HG03280 (cell line): ENCODE data around the gene TCEAL4.

Experiments used
- ATAC-seq: cut with Tn5 transposase; IDR thresholded peaks from one replicate; pipeline ENCODE4 v1.9.1; 2021; ENCODE audit warnings: mild to moderate bottlenecking, moderate library complexity; ENCODE audit not compliant: unreplicated experiment

The TCEAL4 gene

DNA sequence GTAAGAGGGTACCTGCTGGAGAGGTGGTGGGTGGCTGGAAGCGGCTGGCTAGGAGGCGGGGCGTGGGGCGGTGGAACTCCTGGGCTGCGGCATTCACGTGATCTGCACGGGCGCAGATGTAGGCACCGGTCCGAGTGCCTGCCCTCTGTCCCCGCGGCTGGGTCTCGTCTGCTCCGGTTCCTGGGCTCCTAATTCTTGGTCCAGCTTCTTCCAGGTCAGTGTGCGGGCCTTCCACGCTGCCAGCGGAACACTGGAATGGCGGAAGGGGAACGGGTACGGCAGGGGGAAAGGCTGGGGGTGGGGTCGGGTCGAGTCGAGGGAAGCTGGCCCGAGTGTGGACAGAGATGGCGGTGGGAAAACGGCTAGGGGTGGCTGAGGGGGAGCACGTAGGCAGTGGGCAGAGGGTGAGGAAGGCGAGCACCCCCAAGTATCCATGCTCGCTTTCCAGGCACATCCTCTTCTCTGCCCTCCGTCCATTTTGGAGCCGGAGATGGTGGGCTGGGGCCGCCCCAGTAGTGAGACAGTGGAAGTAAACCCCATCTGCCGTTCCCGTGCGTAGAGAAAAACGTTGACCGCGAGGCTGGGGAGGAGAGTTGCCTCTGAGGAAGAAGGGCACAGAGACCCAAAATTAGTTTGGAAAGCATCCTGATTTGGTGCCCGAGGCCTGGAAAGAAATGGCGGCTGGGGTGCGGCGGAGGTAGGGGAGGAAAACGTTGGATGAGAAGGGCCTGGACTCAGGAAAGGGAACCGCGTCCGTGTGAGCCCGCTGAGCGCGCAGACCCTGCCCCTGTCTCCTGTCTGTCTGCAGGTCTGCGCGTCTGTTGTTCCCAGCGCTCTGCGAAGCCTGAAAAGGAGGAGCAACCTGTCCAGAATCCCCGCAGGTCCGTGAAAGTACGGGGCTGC, at the start of gene TCEAL4:
Gene TCEAL4, plus strand, starts transcription at position 105 of the 903 bp plus-strand sequence. CDS start 1,161 bp downstream, outside the sequence.
- peak; percentile 85 for ATAC-seq

DNA sequence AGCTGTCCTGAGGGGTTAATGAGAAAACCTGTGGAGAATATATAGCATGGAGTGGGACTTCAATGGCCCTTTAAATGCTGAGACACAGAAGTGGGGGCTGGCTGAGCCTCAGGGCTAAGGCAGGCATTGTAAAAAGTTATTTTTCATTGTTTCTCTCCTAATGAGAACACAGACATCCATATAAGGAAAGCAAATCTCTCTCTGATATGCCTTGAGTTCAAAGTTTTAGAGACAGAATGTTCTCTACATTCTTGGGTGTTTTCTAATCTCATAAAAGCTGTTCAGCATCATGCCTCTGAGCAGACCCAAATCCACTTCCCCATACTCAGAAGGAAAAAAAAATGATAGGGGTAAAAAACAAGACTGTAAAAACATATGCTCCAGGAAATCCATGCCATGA, 49.2 kb upstream of the TCEAL4 start:
- no peak for ATAC-seq

- no peak for ATAC-seq
These were observed 48.6 kb upstream of the TCEAL4 start for GRCh38 chrX:103536732-103537131.

DNA sequence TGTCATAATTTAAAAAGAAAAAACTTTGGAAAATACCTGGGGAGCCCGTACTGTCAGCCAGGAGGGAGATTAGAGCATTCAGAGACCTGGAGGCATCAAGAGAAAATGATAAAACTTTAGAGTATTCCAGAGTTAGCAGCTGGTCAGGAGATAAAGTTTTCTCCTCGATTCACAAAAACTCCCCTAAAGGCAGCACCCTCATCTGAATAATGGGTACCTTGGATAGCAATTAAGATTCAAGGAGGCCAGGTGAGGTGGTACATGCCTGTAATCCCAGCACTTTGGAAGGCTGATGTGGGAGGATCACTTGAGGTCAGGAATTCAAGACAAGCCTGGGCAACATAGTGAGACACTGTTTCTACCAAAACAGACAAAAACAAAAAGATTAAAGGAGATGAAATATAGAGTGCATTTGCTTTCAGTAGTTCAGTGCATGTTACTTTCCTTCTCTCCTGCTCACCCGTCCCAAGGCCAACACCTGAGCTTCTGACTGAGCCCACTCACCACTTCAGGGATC, 47.4 kb upstream of the TCEAL4 start:
- no peak for ATAC-seq

GRCh38 chrX:103538728-103539127, 46.6 kb upstream of the TCEAL4 start:
- ATAC-seq: no peak

DNA sequence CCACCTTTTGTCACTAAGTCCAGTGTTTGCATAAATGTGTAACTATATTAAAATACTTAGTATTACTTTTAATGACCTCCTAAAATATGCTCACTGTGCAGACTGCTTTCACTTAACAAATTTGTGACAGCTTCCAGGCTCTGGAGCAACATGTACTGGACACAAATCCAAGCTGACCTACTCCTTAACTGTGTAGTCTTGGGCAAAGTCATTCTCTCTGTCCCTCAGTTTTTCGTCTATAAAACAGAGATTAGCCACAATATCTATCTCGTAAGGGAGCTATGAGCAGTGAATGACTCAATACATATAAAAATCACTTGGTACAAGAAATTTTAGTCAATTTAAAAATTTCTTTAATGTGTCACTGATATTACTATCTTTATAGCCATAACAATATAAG, 45.6 kb upstream of the TCEAL4 start:
- no peak for ATAC-seq

DNA sequence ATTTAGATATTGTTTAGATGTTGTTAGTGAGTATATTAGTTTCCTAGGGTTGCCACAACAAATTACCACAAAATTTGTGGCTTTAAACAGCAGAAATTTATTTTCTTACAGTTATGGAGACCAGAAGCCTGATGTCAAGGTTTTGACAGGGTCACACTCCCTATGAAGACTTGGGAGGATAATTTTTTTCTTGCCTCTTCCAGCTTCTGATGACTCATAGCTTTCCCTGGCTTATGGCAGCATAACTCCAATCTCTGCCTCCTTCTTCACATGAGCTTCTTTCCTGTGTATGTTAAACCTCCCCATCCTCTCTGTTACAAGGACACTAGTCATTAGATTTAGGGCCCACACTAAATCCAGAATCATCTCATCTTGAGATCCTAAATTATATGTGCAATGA, 45.2 kb upstream of the TCEAL4 start:
- no peak for ATAC-seq

DNA sequence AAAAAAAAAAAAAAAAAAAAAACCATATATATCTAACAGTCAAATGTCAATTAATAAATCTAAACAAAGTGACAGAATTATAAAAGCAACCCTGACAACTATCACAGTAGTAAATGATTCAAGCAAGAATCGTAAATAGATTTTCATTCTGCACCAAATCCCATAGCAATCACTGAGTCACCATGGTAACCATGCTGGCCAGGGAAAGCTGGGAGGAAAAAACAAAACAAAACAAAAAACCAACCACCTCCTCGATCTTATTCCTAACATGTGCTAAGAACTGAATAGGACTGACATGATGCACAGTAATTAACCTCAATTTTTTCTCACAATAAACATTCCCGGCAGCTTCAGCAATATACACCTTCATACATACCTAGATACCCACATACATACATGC, 35.4 kb upstream of the TCEAL4 start:
- no peak for ATAC-seq

GRCh38 chrX:103550415-103551051, 34.8 kb upstream of the TCEAL4 start:
- ATAC-seq: no peak

- no peak for ATAC-seq
These were observed 33.1 kb upstream of the TCEAL4 start for GRCh38 chrX:103552236-103552635.

GRCh38 chrX:103554687-103555424, 30.5 kb upstream of the TCEAL4 start:
- ATAC-seq: peak; percentile 99

GRCh38 chrX:103556963-103557612, 28.2 kb upstream of the TCEAL4 start:
- ATAC-seq: no peak

DNA sequence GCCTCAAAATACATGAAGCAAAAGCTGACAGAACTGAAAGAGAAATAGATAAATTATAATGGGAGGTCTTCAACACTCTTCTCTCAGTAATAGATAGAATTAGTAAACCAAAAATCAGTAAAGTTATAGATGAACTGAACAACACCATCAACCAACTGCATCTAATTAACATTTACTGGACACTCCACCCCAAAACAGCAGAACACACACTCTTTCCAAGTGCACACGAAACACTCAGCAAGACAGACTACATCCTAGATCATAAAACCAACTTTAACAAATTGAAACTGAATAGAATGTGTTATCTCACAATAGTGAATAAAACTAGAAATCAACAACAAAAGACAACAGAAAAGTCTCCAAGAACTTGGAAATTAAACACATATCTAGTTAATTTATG, 25.1 kb upstream of the TCEAL4 start:
- no peak for ATAC-seq

GRCh38 chrX:103562801-103563200, 22.5 kb upstream of the TCEAL4 start:
- ATAC-seq: no peak

- no peak for ATAC-seq
These were observed 20.1 kb upstream of the TCEAL4 start for GRCh38 chrX:103565197-103565596.

DNA sequence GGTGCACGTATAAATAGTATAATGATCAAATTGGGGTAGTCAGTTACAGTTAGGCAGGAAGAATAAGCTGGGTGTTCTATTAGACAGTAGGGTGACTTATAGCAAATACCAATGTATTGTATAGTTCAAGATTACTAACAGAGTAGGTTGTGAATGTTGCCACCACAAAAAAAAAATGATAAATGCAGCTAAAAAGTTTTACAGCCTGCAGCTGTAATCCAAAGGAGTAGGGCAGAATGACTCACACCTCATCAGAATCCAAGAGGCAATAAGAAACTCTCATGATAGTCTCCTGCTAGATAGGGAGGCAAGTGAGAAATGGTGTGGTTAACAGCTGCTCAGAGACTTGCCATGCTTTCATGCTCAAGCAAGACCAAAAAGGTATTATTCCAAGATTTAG, 19.6 kb upstream of the TCEAL4 start:
- no peak for ATAC-seq

- no peak for ATAC-seq
These were observed 14.2 kb upstream of the TCEAL4 start for GRCh38 chrX:103571121-103571520.

DNA sequence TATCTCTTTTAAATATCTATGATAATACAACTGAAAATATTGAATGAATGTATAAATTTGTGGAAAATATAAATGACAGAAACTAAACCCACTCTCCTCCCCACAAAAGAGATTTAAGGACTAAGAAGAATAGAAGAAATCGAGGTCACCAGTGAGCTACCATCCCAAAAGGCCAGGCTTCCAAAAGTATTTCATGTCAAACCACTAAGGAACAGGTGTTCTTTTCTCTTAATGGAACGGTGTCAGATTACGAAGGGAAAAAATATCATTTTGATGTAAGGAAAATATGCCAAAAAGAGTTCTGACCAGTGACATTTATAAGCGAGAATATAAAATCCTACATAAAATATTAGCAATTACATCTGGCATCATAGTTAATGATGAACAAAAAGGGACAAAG, 13.6 kb upstream of the TCEAL4 start:
- ATAC-seq: no peak

- no peak for ATAC-seq
These were observed 12.1 kb upstream of the TCEAL4 start for GRCh38 chrX:103573202-103573601.

- no peak for ATAC-seq
These were observed 719 bp upstream of the TCEAL4 start for GRCh38 chrX:103584596-103584995.

GRCh38 chrX:103586314-103586646, 965 bp downstream of the TCEAL4 start:
- ATAC-seq: no peak
